Uterus (tissue), 2 donors: ENCODE data around the gene ITGA11.

Source experiments
- CTCF ChIP-seq, 4 experiments: fragments of 200-600 bp in 2 of 4; fragments of 450-650 bp in 2 of 4; sonication (generic) in 2 of 4; IDR thresholded peaks; one replicate each; pipeline ENCODE4 v1.5.1; 2016 to 2019; ENCODE audit warnings: antibody characterized with exemption in 4 of 4, mild to moderate bottlenecking in 2 of 4, moderate library complexity in 1 of 4
- POLR2A ChIP-seq, 2 donors: fragments of 450-650 bp; IDR thresholded peaks; one replicate each; pipeline ENCODE4 v1.6.1; 2016; ENCODE audit warnings: antibody characterized with exemption in 2 of 2, mild to moderate bottlenecking in 1 of 2, moderate library complexity in 1 of 2

- no peak for TF ChIP-seq CTCF (IDR thresholded peaks at IDR 0.05)
- no peak for TF ChIP-seq POLR2A (IDR thresholded peaks at IDR 0.05)
Measured at GRCh38 chr15:68412218-68412617, 19.7 kb downstream of the ITGA11 start.
